Heart left ventricle (tissue), 16 donors: ENCODE data around the gene PCDHGA3. TPM values are rescaled to one million over a fixed set of nuclear protein-coding genes. Genes with fewer than 3 reads are reported as not detected.
A peak's percentile ranks its signal among the peaks of the same experiment; 100 is the strongest.

Experiments used
- ATAC-seq, 4 donors: fragments of 200-7000 bp; cut with Tn5 transposase; one replicate each; pipeline ENCODE4 v1.9.1; 2020 to 2022; ENCODE audit warnings: moderate library complexity in 4 of 4, mild to moderate bottlenecking in 3 of 4, moderate number of reproducible peaks in 1 of 4
- DNase-seq, 5 donors: peaks; one replicate each; pipeline ENCODE4 v3.0.0-alpha.2; 2020
- H3K27ac ChIP-seq, 12 donors: fragments of 200-600 bp; sonication (generic) in 4 of 12; one replicate each; pipeline versions ENCODE4 v1.5.0 to v1.8.0; 2016 to 2022; ENCODE audit warnings: mild to moderate bottlenecking in 2 of 12
- H3K27me3 ChIP-seq, 9 donors: fragments of 200-600 bp; sonication (generic) in 2 of 9; one replicate each; pipeline versions ENCODE4 v1.5.1 to v1.8.0; 2016 to 2022; ENCODE audit warnings: mild to moderate bottlenecking in 3 of 9
- H3K36me3 ChIP-seq, 9 donors: fragments of 200-600 bp; sonication (generic) in 2 of 9; one replicate each; pipeline versions ENCODE4 v1.5.0 to v1.8.0; 2018 to 2022; ENCODE audit warnings: mild to moderate bottlenecking in 2 of 9
- H3K4me1 ChIP-seq, 12 donors: fragments of 200-600 bp; sonication (generic) in 4 of 12; one replicate each; pipeline versions ENCODE4 v1.5.0 to v1.8.0; 2016 to 2022; ENCODE audit warnings: mild to moderate bottlenecking in 3 of 12
- H3K4me3 ChIP-seq, 12 donors: fragments of 200-600 bp; sonication (generic) in 4 of 12; one replicate each; pipeline versions ENCODE4 v1.5.0 to v1.8.0; 2017 to 2022; ENCODE audit warnings: mild to moderate bottlenecking in 9 of 12, moderate library complexity in 4 of 12
- H3K9me3 ChIP-seq, 12 donors: fragments of 200-600 bp; sonication (generic) in 4 of 12; one replicate each; pipeline versions ENCODE4 v1.5.0 to v1.8.0; 2016 to 2022; ENCODE audit warnings: mild to moderate bottlenecking in 1 of 12
- CTCF ChIP-seq, 12 donors: fragments of 200-600 bp; sonication (generic) in 4 of 12; IDR thresholded peaks; one replicate each; pipeline versions ENCODE4 v1.5.0 to v1.8.0; 2018 to 2022; ENCODE audit warnings: antibody characterized with exemption in 12 of 12, mild to moderate bottlenecking in 5 of 12
- POLR2A ChIP-seq, 2 donors: fragments of 450-650 bp; IDR thresholded peaks; one replicate each; pipeline ENCODE4 v1.6.1; 2017; ENCODE audit warnings: antibody characterized with exemption in 2 of 2, mild to moderate bottlenecking in 2 of 2, moderate library complexity in 2 of 2
- WGBS, 4 donors: extraction: QIAGEN DNeasy Blood & Tissue Kit in 2 of 4; methylation state at CpG; one replicate each; pipeline versions ENCODE4 v1.1.5 to v1.1.7; 2013 to 2018; 5-methylcytosine and 5-hydroxymethylcytosine counted together
- intact Hi-C, 10 donors: fragments of 100-400 bp; cut with DNase I; formaldehyde crosslinking; loops; one replicate each; pipeline versions ENCODE4 v1.11.1 to v1.14.2; 2022
- polyA plus RNA-seq, 2 donors: library from polyadenylated mRNA; stranded (reverse); fragments of 200-250 nt; gene quantifications; one replicate each; pipeline ENCODE4 v1.2.3, GENCODE V29; 2013
- total RNA-seq, 9 donors: library from RNA; depleted of rRNA in 2 of 9; stranded (reverse); fragments of >200 nt in 2 of 9; fragmentation: NEBNext Ultra II Directional in 3 of 9; extraction: Animal tissue kit (Norgen Biotek cat#: 25700) in 3 of 9; gene quantifications; one replicate each; pipeline versions ENCODE4 v1.1.0 to v1.2.4, GENCODE V29; 2016 to 2023
- donor health status: ischemic (EF 13 %, LVEDD 7.1; RV severe dilation, severe dysfunction).
- donor health status: healthy with polysubstance abuse.
- donor health status: DM: no; HTN: yes; CAD: no.
- donor health status: DM: no; HTN: no; CAD: no.
- donor health status: ischemic (EF 25% LVEDD 6.9; RV normal size, moderate dysfunction).
- donor health status: ischemic (EF 25% LVEDD 5.7; RV mildly dilated, moderate dysfunction).
- donor health status: healthy.
- donor health status: DM: yes; HTN: yes; CAD: no.
- donor health status: ischemic (EF 35%, LVEDD 5.7; RV mildly dilated, moderate dysfunction).
- donor health status: nonischemic (EF 11% LVEDD 7.7; RV severe dilation, severe dysfunction).
- donor health status: DM: yes; HTN: yes; CAD: no.
- donor health status: PGD.
- donor health status: ischemic (EF 29% LVEDD 5.4; RV normal size, mild dysfunction).
- donor health status: nonischemic (EF 23%, LVEDD 6.1; RV moderate dilation, normal function).

PCDHGA3 gene
- total and polyA plus RNA-seq, 11 donors, result 3.5 to 27.2 (median 13.3) TPM

GRCh38 chr5:141382469-141383294, 39.1 kb downstream of the PCDHGA3 start, which contains the start of gene PCDHGA7:
Gene PCDHGA7 (plus strand): TSS chr5:141382742. CDS start chr5:141382900, 158 bp downstream.
- DNase-seq, result no peak
- peaks cover 0 to 100% (median 50%) of the 10 kb centered on the region in 12 donors for H3K9me3 ChIP-seq
- H3K36me3 ChIP-seq, result peaks cover 0 to 33% (median 0%) of the 10 kb centered on the region in 9 donors
- H3K27me3 ChIP-seq, result peaks cover 0 to 23% (median 0%) of the 10 kb centered on the region in 9 donors
- 20 to 39% (median 23%) methylated on average over 37 of the region's 37 CpGs for WGBS, 4 donors
- TF ChIP-seq CTCF (IDR thresholded peaks at IDR 0.05) (peak in 4 of 12 donors; percentile 16 to 31 (median 24)), POLR2A (IDR thresholded peaks at IDR 0.05) (no peak)
- ATAC-seq, result peak in 3 of 4 donors; percentile 26 to 45 (median 27)
- peak within 1 kb of the TSS in 9 of 12 donors; percentile 20 to 40 (median 32) for H3K4me3 ChIP-seq
- H3K27ac ChIP-seq, result no peak within 1 kb of the TSS
- H3K4me1 ChIP-seq, result peaks cover 0 to 4% (median 0%) of the 10 kb centered on the region in 12 donors
- intact Hi-C loops, result no loop called here

GRCh38 chr5:141383345-141383744, 39.7 kb downstream of the PCDHGA3 start:
- TF ChIP-seq CTCF (IDR thresholded peaks at IDR 0.05) (no peak), POLR2A (IDR thresholded peaks at IDR 0.05) (no peak)
- no peak for ATAC-seq
- peaks cover 0 to 4% (median 0%) of the 10 kb centered on the region in 12 donors for H3K4me1 ChIP-seq
- no peak overlapping the region for H3K27ac ChIP-seq
- H3K27me3 ChIP-seq, result peaks cover 0 to 23% (median 0%) of the 10 kb centered on the region in 9 donors
- H3K4me3 ChIP-seq, result peak overlapping the region in 4 of 12 donors; percentile 25 to 40 (median 36)
- DNase-seq, result no peak
- intact Hi-C loops, result no loop called here
- H3K9me3 ChIP-seq, result peaks cover 0 to 96% (median 50%) of the 10 kb centered on the region in 12 donors
- peaks cover 0 to 28% (median 0%) of the 10 kb centered on the region in 9 donors for H3K36me3 ChIP-seq
- 44 to 64% (median 47%) methylated on average over 18 to 21 of the region's 21 CpGs for WGBS, 4 donors

GRCh38 chr5:141384471-141385267, 41.0 kb downstream of the PCDHGA3 start:
- TF ChIP-seq CTCF (IDR thresholded peaks at IDR 0.05) (no peak), POLR2A (IDR thresholded peaks at IDR 0.05) (no peak)
- Histone ChIP-seq H3K9me3 (peaks cover 0 to 96% (median 56%) of the 10 kb centered on the region in 12 donors), H3K36me3 (peaks cover 0 to 28% (median 0%) of the 10 kb centered on the region in 9 donors), H3K27me3 (peaks cover 0 to 36% (median 0%) of the 10 kb centered on the region in 9 donors), H3K4me1 (peaks cover 0 to 4% (median 0%) of the 10 kb centered on the region in 12 donors), H3K4me3 (no peak overlapping the region), H3K27ac (no peak overlapping the region)
- DNase-seq (no peak), ATAC-seq (no peak)
- intact Hi-C loops, result no loop called here
- WGBS, 4 donors, result 51 to 69% (median 59%) methylated on average over 14 to 43 of the region's 43 CpGs
